ENCODE data around the gene RASL12.

- TF ChIP-seq, protein P1, sequence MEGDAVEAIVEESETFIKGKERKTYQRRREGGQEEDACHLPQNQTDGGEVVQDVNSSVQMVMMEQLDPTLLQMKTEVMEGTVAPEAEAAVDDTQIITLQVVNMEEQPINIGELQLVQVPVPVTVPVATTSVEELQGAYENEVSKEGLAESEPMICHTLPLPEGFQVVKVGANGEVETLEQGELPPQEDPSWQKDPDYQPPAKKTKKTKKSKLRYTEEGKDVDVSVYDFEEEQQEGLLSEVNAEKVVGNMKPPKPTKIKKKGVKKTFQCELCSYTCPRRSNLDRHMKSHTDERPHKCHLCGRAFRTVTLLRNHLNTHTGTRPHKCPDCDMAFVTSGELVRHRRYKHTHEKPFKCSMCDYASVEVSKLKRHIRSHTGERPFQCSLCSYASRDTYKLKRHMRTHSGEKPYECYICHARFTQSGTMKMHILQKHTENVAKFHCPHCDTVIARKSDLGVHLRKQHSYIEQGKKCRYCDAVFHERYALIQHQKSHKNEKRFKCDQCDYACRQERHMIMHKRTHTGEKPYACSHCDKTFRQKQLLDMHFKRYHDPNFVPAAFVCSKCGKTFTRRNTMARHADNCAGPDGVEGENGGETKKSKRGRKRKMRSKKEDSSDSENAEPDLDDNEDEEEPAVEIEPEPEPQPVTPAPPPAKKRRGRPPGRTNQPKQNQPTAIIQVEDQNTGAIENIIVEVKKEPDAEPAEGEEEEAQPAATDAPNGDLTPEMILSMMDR (IDR thresholded peaks at IDR 0.05; ENCODE audit: low read depth, low read length): peak; percentile 53
- no peak for TF ChIP-seq POLR2A (IDR thresholded peaks at IDR 0.05; ENCODE audit: extremely low read depth, insufficient read length)
- TF ChIP-seq, protein P2, sequence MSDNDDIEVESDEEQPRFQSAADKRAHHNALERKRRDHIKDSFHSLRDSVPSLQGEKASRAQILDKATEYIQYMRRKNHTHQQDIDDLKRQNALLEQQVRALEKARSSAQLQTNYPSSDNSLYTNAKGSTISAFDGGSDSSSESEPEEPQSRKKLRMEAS (IDR thresholded peaks at IDR 0.05; ENCODE audit: low read depth, low read length): peak; percentile 69
Observed at GRCh38 chr15:65033659-65034269, 34.0 kb downstream of the RASL12 start.

Measured in NB4 (cell line).